Neuronal stem cell (in vitro differentiated cells): ENCODE results near the gene OS9.
A peak's percentile ranks its signal among the peaks of the same experiment; 100 is the strongest.

Source experiments
- DNase-seq: peaks from one replicate; pipeline ENCODE4 v3.0.0-alpha.2; 2013; ENCODE audit warnings: low spot score
- H2AFZ ChIP-seq: one replicate; pipeline ENCODE4 v1.6.1; 2013; ENCODE audit warnings: mild to moderate bottlenecking, low read length, inconsistent platforms
- H2AK5ac ChIP-seq: 2 replicates; pipeline ENCODE4 v1.6.1; 2013; ENCODE audit warnings: low read depth, mild to moderate bottlenecking, inconsistent platforms, low read length, moderate library complexity, mixed read lengths
- H2BK120ac ChIP-seq: 2 replicates; pipeline ENCODE4 v1.6.1; 2013; ENCODE audit warnings: low read depth, mild to moderate bottlenecking, inconsistent platforms, low read length, moderate library complexity, mixed read lengths
- H2BK12ac ChIP-seq: one replicate; pipeline ENCODE4 v1.6.1; 2013; ENCODE audit warnings: low read length, inconsistent platforms
- H2BK15ac ChIP-seq: 2 replicates; pipeline ENCODE4 v1.6.1; 2013; ENCODE audit warnings: mild to moderate bottlenecking, low read length, inconsistent platforms, mixed read lengths
- H2BK5ac ChIP-seq: one replicate; pipeline ENCODE4 v1.6.1; 2013; ENCODE audit warnings: inconsistent platforms, mild to moderate bottlenecking, low read length, moderate library complexity
- H3K14ac ChIP-seq: one replicate; pipeline ENCODE4 v1.6.1; 2013; ENCODE audit warnings: low read length, inconsistent platforms
- H3K18ac ChIP-seq: 2 replicates; pipeline ENCODE4 v1.6.1; 2013; ENCODE audit warnings: low read length, inconsistent platforms
- H3K23ac ChIP-seq: 2 replicates; pipeline ENCODE4 v1.6.1; 2013; ENCODE audit warnings: low read depth, mild to moderate bottlenecking, mixed read lengths, low read length, inconsistent platforms; ENCODE audit not compliant: poor library complexity
- H3K27ac ChIP-seq: replicated peaks from 3 replicates; pipeline ENCODE4 v1.5.1; 2013; ENCODE audit warnings: low read length, inconsistent platforms
- H3K27me3 ChIP-seq, 3 experiments: 2 replicates each; pipeline ENCODE4 v1.6.1; 2013; ENCODE audit warnings: low read length in 3 of 3, mild to moderate bottlenecking in 2 of 3, inconsistent platforms in 1 of 3, low read depth in 1 of 3, mixed read lengths in 1 of 3, moderate library complexity in 1 of 3; ENCODE audit not compliant: control insufficient read depth in 3 of 3, insufficient read depth in 3 of 3
- H3K36me3 ChIP-seq, 2 donors: replicated peaks in 1 of 2; 2 replicates each; pipeline ENCODE4 v1.6.1; 2013; ENCODE audit warnings: low read length in 2 of 2; ENCODE audit not compliant: control insufficient read depth in 2 of 2, insufficient read depth in 2 of 2
- H3K4ac ChIP-seq: 2 replicates; pipeline ENCODE4 v1.6.1; 2013; ENCODE audit warnings: inconsistent platforms, mild to moderate bottlenecking, low read length, moderate library complexity
- H3K4me1 ChIP-seq, 2 donors: 1 replicate in 1 of 2; 2 replicates in 1 of 2; pipeline ENCODE4 v1.6.1; 2013; ENCODE audit warnings: low read length in 2 of 2, low read depth in 1 of 2; ENCODE audit not compliant: control insufficient read depth in 2 of 2, insufficient read depth in 1 of 2
- H3K4me2 ChIP-seq: one replicate; pipeline ENCODE4 v1.6.1; 2013; ENCODE audit warnings: mild to moderate bottlenecking, low read length, inconsistent platforms; ENCODE audit not compliant: insufficient read depth, poor library complexity, severe bottlenecking
- H3K4me3 ChIP-seq, 2 donors: 2 replicates each; pipeline ENCODE4 v1.5.1; 2013; ENCODE audit warnings: low read length in 2 of 2, mild to moderate bottlenecking in 2 of 2, inconsistent platforms in 1 of 2, moderate library complexity in 1 of 2
- H3K79me1 ChIP-seq: one replicate; pipeline ENCODE4 v1.6.1; 2013; ENCODE audit warnings: low read depth, mild to moderate bottlenecking, inconsistent platforms, low read length, moderate library complexity
- H3K9ac ChIP-seq: one replicate; pipeline ENCODE4 v1.6.1; 2013; ENCODE audit warnings: mild to moderate bottlenecking, low read depth, low read length, inconsistent platforms; ENCODE audit not compliant: poor library complexity
- H3K9me3 ChIP-seq, 2 donors: replicated peaks in 1 of 2; 2 replicates each; pipeline versions ENCODE3 to v1.6.1; 2013; ENCODE audit warnings: low read length in 2 of 2, mild to moderate bottlenecking in 2 of 2, inconsistent platforms in 1 of 2, low read depth in 1 of 2, mixed read lengths in 1 of 2, moderate library complexity in 1 of 2; ENCODE audit not compliant: control insufficient read depth in 2 of 2, insufficient read depth in 1 of 2
- H4K8ac ChIP-seq: one replicate; pipeline ENCODE4 v1.6.1; 2013; ENCODE audit warnings: low read depth, mild to moderate bottlenecking, inconsistent platforms, low read length, moderate library complexity
- H4K91ac ChIP-seq: one replicate; pipeline ENCODE4 v1.6.1; 2013; ENCODE audit warnings: low read length, low read depth, mild to moderate bottlenecking, inconsistent platforms; ENCODE audit not compliant: poor library complexity
- WGBS, 2 donors: extraction: QIAGEN DNeasy Blood & Tissue Kit; methylation state at CpG; one replicate each; pipeline ENCODE4 v1.1.7; 2013; ENCODE audit warnings: missing lambda C conversion rate in 2 of 2, mixed read lengths in 1 of 2; ENCODE audit not compliant: insufficient read length in 2 of 2, insufficient replicate concordance in 1 of 2; ENCODE audit errors: extremely low coverage in 2 of 2; 5-methylcytosine and 5-hydroxymethylcytosine counted together

The OS9 gene

DNA sequence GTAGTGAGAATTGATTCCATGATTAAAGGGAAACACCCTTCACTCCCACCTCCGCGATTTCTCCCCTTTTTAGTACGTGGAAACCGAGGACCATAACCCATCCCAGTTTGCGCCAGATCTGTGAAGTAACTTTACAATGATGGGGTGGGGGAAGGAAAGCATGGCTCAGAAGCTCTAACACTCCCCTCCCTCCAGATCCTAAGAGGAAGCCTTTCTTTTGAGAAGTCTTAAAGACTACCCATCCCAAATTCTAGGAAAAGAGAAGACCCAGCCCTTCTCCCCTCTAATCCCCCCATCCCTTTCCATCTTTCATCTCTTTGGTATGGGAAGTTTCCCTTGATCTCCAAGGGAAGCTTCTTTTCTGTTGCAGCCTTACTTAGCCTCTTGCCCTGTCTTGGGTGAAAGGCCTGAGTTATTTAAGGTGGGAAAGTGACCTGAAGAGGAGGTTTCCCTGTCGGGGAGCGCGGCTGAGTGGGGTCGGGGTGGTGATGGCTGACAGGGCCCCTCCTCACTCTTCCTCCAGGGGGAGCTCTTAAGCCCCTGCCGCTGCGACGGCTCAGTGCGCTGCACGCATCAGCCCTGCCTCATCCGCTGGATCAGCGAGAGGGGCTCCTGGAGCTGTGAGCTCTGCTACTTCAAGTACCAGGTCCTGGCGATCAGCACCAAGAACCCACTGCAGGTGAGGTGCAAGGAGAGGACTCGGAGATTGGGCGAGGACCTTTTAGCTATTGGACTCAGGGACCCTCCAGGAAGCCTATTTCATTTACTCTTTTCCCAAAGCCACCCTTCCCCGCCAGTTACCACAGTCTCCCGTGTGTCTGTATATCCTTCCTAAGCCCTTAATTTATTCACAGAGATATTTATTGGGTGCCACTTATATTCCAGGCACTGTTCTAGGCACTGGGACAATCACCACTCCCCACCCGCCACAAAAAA is 62.7 kb downstream of the OS9 start:
- H2AFZ ChIP-seq, result no peak overlapping the region
- no peak overlapping the region for H3K4ac ChIP-seq
- peaks cover 7% of the 10 kb centered on the region for H3K79me1 ChIP-seq
- H2BK120ac ChIP-seq, result no peak overlapping the region
- peak overlapping the region in 1 of 2 donors; percentile 58 for H3K4me3 ChIP-seq
- no peak overlapping the region for H2AK5ac ChIP-seq
- no peak for DNase-seq
- H3K36me3 ChIP-seq, result peaks cover 10 to 42% of the 10 kb centered on the region in 2 donors
- H2BK15ac ChIP-seq, result no peak overlapping the region
- no peak overlapping the region for H4K91ac ChIP-seq
- peak overlapping the region; percentile 12 for H3K4me2 ChIP-seq
- H3K18ac ChIP-seq, result no peak overlapping the region
- H2BK12ac ChIP-seq, result no peak overlapping the region
- no peak overlapping the region for H3K14ac ChIP-seq
- no peak overlapping the region for H3K23ac ChIP-seq
- H4K8ac ChIP-seq, result no peak overlapping the region
- no CpG with 5 or more reads among the region's 22 CpGs for WGBS, 2 donors
- H3K9me3 ChIP-seq, result no peaks in the 10 kb centered on the region
- peaks cover 20 to 29% of the 10 kb centered on the region in 2 donors for H3K4me1 ChIP-seq
- H3K27me3 ChIP-seq, result peaks cover 0 to 13% (median 3%) of the 10 kb centered on the region in 3 experiments
- H3K27ac ChIP-seq, result no peak overlapping the region
- no peak overlapping the region for H2BK5ac ChIP-seq
- no peak overlapping the region for H3K9ac ChIP-seq

DNA sequence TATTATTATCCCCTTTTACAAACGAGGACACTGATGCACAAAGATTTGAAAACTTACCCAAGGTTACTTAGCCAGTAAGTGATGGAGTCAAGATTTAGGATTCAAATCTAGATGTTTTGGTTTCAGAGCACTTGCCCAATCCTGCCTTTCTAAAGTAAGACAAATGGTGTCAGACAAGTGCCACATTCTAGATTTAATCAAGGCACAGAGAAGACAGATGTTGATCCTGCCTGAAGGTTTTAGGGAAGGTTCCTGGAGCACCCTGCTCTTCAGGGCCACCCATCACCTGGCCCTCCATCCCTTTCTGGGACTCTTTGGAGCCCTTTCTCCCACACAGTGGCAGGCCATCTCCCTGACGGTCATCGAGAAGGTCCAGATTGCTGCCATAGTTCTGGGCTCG is 63.8 kb downstream of the OS9 start:
- Histone ChIP-seq H3K36me3 (peaks cover 10 to 50% of the 10 kb centered on the region in 2 donors), H4K91ac (no peak overlapping the region), H3K18ac (no peak overlapping the region), H2AK5ac (no peak overlapping the region), H2BK120ac (no peak overlapping the region), H2BK5ac (no peak overlapping the region), H3K9ac (no peak overlapping the region), H3K14ac (no peak overlapping the region), H3K23ac (no peak overlapping the region), H3K4ac (no peak overlapping the region), H3K4me3 (no peak overlapping the region), H3K27me3 (peaks cover 0 to 13% (median 3%) of the 10 kb centered on the region in 3 experiments), H3K4me2 (no peak overlapping the region), H2BK15ac (no peak overlapping the region), H3K27ac (no peak overlapping the region), H3K4me1 (peaks cover 18 to 26% of the 10 kb centered on the region in 2 donors), H4K8ac (no peak overlapping the region), H2AFZ (no peak overlapping the region), H3K9me3 (no peaks in the 10 kb centered on the region), H2BK12ac (no peak overlapping the region), H3K79me1 (peaks cover 3% of the 10 kb centered on the region)
- no CpG with 5 or more reads among the region's 4 CpGs for WGBS, 2 donors
- no peak for DNase-seq

DNA sequence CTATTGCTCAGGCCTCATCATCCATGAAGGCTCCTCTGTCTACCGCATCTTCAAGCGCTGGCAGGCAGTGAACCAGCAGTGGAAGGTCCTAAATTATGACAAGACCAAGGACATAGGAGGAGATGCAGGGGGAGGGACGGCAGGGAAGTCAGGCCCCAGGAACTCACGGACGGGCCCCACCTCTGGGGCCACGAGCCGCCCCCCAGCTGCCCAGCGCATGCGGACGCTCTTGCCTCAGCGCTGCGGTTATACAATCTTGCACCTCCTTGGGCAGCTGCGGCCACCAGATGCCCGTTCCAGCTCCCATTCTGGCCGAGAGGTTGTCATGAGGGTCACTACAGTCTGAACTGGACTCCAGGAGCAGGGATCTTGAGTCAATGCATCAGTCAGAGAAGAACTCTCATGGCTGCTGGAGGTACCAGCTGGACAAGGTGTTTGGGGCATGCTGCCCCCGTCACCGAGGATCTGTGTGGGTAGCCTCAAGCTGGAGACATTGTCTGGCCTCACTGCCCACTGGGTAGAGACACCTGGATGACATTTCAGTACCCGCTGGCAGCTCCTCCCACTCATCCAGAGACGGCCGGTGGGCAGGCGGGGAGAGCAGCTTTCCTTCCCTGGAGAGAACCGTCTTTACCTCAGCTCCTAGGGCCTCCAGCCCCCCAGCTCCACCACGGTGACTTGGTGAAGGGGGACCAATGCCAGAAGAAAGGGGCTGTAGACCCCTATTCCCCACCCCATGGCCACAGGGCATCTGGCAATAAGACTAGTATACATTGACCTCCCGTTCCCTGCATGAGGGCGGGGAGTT is 64.8 kb downstream of the OS9 start:
- peaks cover 3% of the 10 kb centered on the region for H3K79me1 ChIP-seq
- H3K27ac ChIP-seq, result no peak overlapping the region
- peaks cover 13 to 16% of the 10 kb centered on the region in 2 donors for H3K4me1 ChIP-seq
- H3K18ac ChIP-seq, result no peak overlapping the region
- no peak overlapping the region for H2AK5ac ChIP-seq
- no peaks in the 10 kb centered on the region for H3K9me3 ChIP-seq
- no peak overlapping the region for H3K23ac ChIP-seq
- peaks cover 0 to 21% (median 3%) of the 10 kb centered on the region in 3 experiments for H3K27me3 ChIP-seq
- no peak overlapping the region for H2AFZ ChIP-seq
- no peak overlapping the region for H3K4me2 ChIP-seq
- H3K4me3 ChIP-seq, result no peak overlapping the region
- no peak overlapping the region for H2BK5ac ChIP-seq
- peaks cover 10 to 60% of the 10 kb centered on the region in 2 donors for H3K36me3 ChIP-seq
- H3K9ac ChIP-seq, result no peak overlapping the region
- no peak overlapping the region for H2BK15ac ChIP-seq
- H4K8ac ChIP-seq, result no peak overlapping the region
- H3K14ac ChIP-seq, result no peak overlapping the region
- H2BK120ac ChIP-seq, result no peak overlapping the region
- no peak overlapping the region for H2BK12ac ChIP-seq
- no peak overlapping the region for H3K4ac ChIP-seq
- DNase-seq, result no peak
- no peak overlapping the region for H4K91ac ChIP-seq
- WGBS, 2 donors, result no CpG with 5 or more reads among the region's 25 CpGs
